ENCODE data around the gene GPR21.

DNA sequence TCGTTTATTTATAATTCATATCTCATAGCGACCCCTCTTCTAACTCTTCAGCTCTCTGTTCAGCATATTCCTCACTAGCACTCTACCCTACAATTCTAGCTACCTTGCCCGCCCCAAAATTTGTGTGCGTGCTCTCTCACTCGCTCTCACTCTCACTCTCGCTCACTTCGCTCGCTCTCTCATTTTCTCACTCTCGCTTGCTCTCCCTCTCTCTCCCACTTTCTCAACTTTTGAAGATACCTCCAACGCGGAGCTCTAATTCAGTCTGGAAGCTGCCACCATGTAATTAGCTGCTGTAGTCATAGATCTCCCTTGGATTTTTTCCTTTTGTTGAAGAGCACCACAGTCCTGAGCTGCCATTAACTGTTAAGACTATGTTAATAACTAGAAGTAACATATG is 30.4 kb downstream of the GPR21 start:
- TF ChIP-seq GATA2 (IDR thresholded peaks at IDR 0.05; ENCODE audit: low read depth, low read length) (no peak), GATA3 (IDR thresholded peaks at IDR 0.05; ENCODE audit: low read depth, low read length) (no peak)
